ENCODE data around the gene MGAT5.

Gene MGAT5

DNA sequence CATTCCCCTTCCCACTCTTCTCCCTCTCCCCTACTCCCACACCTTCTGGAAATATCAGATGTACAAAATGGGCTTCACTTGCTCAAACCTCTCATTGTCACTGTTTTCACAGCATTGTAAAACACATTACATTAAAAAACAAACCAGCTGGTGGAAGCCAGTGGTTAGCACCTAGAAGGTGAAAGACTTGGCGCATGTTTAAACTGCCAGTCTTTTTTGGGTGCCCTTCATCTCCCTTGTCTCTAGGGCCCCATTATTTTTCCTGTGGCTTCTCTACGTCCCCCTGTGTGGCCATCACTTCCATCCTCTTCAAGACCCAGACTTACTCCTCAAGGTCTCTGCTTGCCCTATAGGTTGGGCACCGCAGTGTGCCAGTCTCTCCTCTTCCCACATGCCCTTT lies 34.9 kb downstream of the MGAT5 start (continued):
- TF ChIP-seq TSHZ2 (CRISPR knock-in tag; IDR thresholded peaks at IDR 0.05) (no peak), BACH2 (CRISPR knock-in tag; IDR thresholded peaks at IDR 0.05; ENCODE audit: borderline replicate concordance) (no peak), RARB (CRISPR knock-in tag; IDR thresholded peaks at IDR 0.05) (no peak), ZFP3 (CRISPR knock-in tag; IDR thresholded peaks at IDR 0.05) (no peak)

GRCh38 chr2:134289225-134289624 lies 35.4 kb downstream of the MGAT5 start:
- TF ChIP-seq ZC3H10 (CRISPR knock-in tag; IDR thresholded peaks at IDR 0.05) (no peak), RARB (CRISPR knock-in tag; IDR thresholded peaks at IDR 0.05) (no peak), SNAI2 (CRISPR knock-in tag; IDR thresholded peaks at IDR 0.05) (no peak), ISL1 (CRISPR knock-in tag; IDR thresholded peaks at IDR 0.05) (no peak), POU6F1 (CRISPR knock-in tag; IDR thresholded peaks at IDR 0.05; ENCODE audit: borderline replicate concordance, low read depth) (no peak), TCF4 (CRISPR knock-in tag; IDR thresholded peaks at IDR 0.05; ENCODE audit: borderline replicate concordance) (no peak), ZNF565 (CRISPR knock-in tag; conservative IDR thresholded peaks at IDR 0.05; ENCODE audit: low read depth) (no peak), OSR1 (CRISPR knock-in tag; IDR thresholded peaks at IDR 0.05) (no peak), GLIS3 (CRISPR knock-in tag; IDR thresholded peaks at IDR 0.05) (no peak), CREB5 (CRISPR knock-in tag; IDR thresholded peaks at IDR 0.05; ENCODE audit: low read depth) (no peak), ESRRG (CRISPR knock-in tag; IDR thresholded peaks at IDR 0.05) (no peak), TSHZ2 (CRISPR knock-in tag; IDR thresholded peaks at IDR 0.05) (no peak)
- TF ChIP-seq, protein P1, sequence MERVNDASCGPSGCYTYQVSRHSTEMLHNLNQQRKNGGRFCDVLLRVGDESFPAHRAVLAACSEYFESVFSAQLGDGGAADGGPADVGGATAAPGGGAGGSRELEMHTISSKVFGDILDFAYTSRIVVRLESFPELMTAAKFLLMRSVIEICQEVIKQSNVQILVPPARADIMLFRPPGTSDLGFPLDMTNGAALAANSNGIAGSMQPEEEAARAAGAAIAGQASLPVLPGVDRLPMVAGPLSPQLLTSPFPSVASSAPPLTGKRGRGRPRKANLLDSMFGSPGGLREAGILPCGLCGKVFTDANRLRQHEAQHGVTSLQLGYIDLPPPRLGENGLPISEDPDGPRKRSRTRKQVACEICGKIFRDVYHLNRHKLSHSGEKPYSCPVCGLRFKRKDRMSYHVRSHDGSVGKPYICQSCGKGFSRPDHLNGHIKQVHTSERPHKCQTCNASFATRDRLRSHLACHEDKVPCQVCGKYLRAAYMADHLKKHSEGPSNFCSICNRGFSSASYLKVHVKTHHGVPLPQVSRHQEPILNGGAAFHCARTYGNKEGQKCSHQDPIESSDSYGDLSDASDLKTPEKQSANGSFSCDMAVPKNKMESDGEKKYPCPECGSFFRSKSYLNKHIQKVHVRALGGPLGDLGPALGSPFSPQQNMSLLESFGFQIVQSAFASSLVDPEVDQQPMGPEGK (CRISPR knock-in tag; IDR thresholded peaks at IDR 0.05; ENCODE audit: borderline replicate concordance) = no peak
- TF ChIP-seq, protein P2, sequence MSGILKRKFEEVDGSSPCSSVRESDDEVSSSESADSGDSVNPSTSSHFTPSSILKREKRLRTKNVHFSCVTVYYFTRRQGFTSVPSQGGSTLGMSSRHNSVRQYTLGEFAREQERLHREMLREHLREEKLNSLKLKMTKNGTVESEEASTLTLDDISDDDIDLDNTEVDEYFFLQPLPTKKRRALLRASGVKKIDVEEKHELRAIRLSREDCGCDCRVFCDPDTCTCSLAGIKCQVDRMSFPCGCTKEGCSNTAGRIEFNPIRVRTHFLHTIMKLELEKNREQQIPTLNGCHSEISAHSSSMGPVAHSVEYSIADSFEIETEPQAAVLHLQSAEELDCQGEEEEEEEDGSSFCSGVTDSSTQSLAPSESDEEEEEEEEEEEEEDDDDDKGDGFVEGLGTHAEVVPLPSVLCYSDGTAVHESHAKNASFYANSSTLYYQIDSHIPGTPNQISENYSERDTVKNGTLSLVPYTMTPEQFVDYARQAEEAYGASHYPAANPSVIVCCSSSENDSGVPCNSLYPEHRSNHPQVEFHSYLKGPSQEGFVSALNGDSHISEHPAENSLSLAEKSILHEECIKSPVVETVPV (CRISPR knock-in tag; IDR thresholded peaks at IDR 0.05) = no peak
- ATAC-seq = no peak

DNA sequence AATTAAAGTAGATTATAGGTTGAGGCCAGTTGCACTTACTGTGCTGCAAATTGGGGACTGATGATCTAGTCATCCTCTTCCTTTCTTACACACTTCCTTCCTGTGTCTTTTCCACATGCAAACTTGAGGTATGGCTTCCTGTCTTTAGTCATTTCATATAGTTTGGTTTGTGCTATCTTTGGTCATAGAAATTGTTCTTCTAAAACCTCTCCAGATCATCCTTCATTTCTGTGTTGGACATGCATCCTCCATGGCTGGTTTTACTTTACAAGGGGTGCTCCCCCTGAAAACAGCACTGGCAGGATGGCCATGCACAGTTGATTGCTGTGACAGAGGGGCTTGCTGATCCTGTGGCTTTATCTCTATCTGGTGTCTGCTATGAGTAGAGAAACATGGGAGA lies 36.5 kb downstream of the MGAT5 start:
- ATAC-seq = no peak
- TF ChIP-seq GLIS3 (CRISPR knock-in tag; IDR thresholded peaks at IDR 0.05) = no peak

GRCh38 chr2:134292514-134292913 lies 38.6 kb downstream of the MGAT5 start:
- no peak for ATAC-seq
- TF ChIP-seq ZNF70 (CRISPR knock-in tag; IDR thresholded peaks at IDR 0.05) (no peak), GLIS3 (CRISPR knock-in tag; IDR thresholded peaks at IDR 0.05) (no peak), POU6F1 (CRISPR knock-in tag; IDR thresholded peaks at IDR 0.05; ENCODE audit: borderline replicate concordance, low read depth) (no peak), BACH2 (CRISPR knock-in tag; IDR thresholded peaks at IDR 0.05; ENCODE audit: borderline replicate concordance) (no peak), CSDC2 (CRISPR knock-in tag; IDR thresholded peaks at IDR 0.05) (no peak), CREB5 (CRISPR knock-in tag; IDR thresholded peaks at IDR 0.05; ENCODE audit: low read depth) (no peak)
